Measurements from ENCODE around the gene NTM. TPM values are rescaled to one million over a fixed set of nuclear protein-coding genes. Genes with fewer than 3 reads are reported as not detected.

NTM gene
- polyA plus RNA-seq, 1 experiment, result 33.6 TPM

DNA sequence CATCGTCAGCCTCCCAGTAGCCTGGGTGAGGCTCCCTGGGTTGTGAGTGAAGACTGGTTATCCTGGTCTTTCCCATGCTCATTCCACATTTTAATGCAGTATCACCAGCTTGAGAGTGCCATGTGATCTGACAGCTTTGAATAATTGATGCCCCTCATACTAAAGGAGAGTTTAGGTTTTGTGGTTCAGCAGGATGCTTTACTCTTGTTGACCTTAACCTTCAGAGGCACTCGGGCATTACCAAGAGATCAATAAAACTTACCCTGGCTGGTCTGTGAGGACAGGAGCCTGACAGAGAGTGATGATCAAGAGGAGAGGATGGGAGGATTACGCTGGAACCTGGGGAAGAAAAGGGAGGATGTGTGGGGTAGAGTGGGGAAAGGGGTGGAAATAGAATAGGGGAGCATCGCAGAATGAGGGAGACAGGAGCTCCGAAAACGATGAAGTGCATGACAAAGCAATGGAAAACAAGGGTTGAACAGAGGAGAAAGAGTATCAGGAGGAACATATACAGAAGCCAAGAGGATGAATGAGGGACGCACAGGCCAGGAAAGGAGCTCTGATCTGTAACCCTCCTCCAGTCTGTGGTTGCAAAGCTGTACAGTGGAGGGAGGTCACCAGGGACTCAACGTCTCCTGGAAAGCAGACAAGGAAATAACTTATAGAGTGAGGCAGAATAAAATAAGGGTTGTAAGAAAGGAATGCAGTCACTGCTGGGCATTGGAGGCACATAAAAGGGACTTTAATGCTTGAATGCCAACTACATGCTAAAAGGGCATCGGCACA lies 594.5 kb downstream of the NTM start:
- Histone ChIP-seq H3K27me3 (ENCODE audit: control insufficient read depth, insufficient read depth, low read length) (no peaks in the 10 kb centered on the region; the same call in 1 of the 2 replicates), H3K4me3 (ENCODE audit: low read depth, low read length) (no peak overlapping the region), H3K36me3 (ENCODE audit: control insufficient read depth, insufficient read depth, low read length) (no peaks in the 10 kb centered on the region)
- ChIA-PET CTCF (interaction anchor here (1.0 to 1.1 kb wide), 2 partner anchors 8 to 11 kb away, joined by 3 read pairs; no protein-coding TSS in a partner anchor), POLR2A (no interaction called here)
- no peak for DNase-seq (ENCODE audit: low read depth)
- TF ChIP-seq CTCF (IDR thresholded peaks at IDR 0.05; ENCODE audit: insufficient read depth, low read depth, low read length), result no peak

DNA sequence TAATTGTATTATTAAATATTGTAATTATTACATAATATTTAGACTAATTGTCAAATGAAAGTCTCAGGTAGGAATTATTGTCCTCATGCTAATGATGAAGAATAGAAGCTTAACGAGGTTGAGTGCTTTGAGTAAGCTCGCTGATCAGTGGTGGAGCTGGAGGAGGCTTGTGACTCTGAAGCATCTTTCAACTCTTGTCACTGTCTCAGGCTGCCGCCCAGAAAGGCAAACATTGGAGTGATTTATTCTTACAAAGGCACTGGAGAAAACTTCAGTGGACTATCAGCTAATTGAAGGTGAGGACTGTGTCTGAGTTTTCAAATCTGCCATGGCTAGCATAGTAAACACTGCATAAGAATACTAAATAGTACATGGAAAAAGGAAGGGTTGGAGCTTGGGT lies 595.1 kb downstream of the NTM start:
- CTCF ChIA-PET, result interaction anchor here (1.0 to 1.1 kb wide), 2 partner anchors 9 to 10 kb away, joined by 3 read pairs; no protein-coding TSS in a partner anchor
- POLR2A ChIA-PET, result no interaction called here

DNA sequence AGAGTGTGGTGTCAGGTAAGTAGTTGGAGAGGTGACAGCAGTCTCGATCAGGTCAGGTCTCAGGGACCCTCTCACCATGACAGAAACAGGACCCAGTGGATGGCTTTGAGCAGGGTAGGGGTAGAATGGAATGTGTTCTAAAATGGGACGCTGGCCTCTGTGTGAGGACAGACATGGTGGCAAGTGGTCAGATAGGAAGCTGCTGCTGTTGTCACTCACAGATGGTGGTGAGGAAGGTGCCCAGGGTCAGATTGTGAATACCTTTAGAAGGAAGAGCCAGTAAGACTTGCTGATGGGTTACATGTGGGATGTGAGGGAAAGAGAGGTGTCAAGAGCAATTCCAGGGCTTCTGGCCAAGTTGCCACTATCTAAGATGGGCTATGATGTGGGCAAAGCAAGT lies 596.3 kb downstream of the NTM start:
- no peaks in the 10 kb centered on the region for H3K36me3 ChIP-seq (ENCODE audit: control insufficient read depth, insufficient read depth, low read length)
- TF ChIP-seq CTCF (IDR thresholded peaks at IDR 0.05; ENCODE audit: insufficient read depth, low read depth, low read length), result no peak
- no peak for DNase-seq (ENCODE audit: low read depth)
- no peak overlapping the region for H3K4me3 ChIP-seq (ENCODE audit: low read depth, low read length)
- H3K27me3 ChIP-seq (ENCODE audit: control insufficient read depth, insufficient read depth, low read length), result no peaks in the 10 kb centered on the region; the same call in 1 of the 2 replicates
- CTCF ChIA-PET, result no interaction called here
- POLR2A ChIA-PET, result no interaction called here

More for the DNA sequence above, 595.1 kb downstream of the NTM start:
- TF ChIP-seq CTCF (IDR thresholded peaks at IDR 0.05; ENCODE audit: insufficient read depth, low read depth, low read length), result no peak
- no peak overlapping the region for H3K4me3 ChIP-seq (ENCODE audit: low read depth, low read length)
- H3K27me3 ChIP-seq (ENCODE audit: control insufficient read depth, insufficient read depth, low read length), result no peaks in the 10 kb centered on the region; the same call in 1 of the 2 replicates
- DNase-seq (ENCODE audit: low read depth), result no peak
- no peaks in the 10 kb centered on the region for H3K36me3 ChIP-seq (ENCODE audit: control insufficient read depth, insufficient read depth, low read length)

GRCh38 chr11:131969261-131969660 lies 598.8 kb downstream of the NTM start:
- CTCF ChIA-PET, result no interaction called here

GRCh38 chr11:131973061-131973460 lies 602.6 kb downstream of the NTM start:
- ChIA-PET CTCF (no interaction called here), POLR2A (no interaction called here)
- Histone ChIP-seq H3K4me3 (ENCODE audit: low read depth, low read length) (no peak overlapping the region), H3K36me3 (ENCODE audit: control insufficient read depth, insufficient read depth, low read length) (no peaks in the 10 kb centered on the region), H3K27me3 (ENCODE audit: control insufficient read depth, insufficient read depth, low read length) (no peaks in the 10 kb centered on the region)
- TF ChIP-seq CTCF (IDR thresholded peaks at IDR 0.05; ENCODE audit: insufficient read depth, low read depth, low read length), result no peak
- no peak for DNase-seq (ENCODE audit: low read depth)

More at GRCh38 chr11:131969261-131969660, 598.8 kb downstream of the NTM start:
- no peak overlapping the region for H3K4me3 ChIP-seq (ENCODE audit: low read depth, low read length)
- TF ChIP-seq CTCF (IDR thresholded peaks at IDR 0.05; ENCODE audit: insufficient read depth, low read depth, low read length), result no peak
- no peaks in the 10 kb centered on the region for H3K27me3 ChIP-seq (ENCODE audit: control insufficient read depth, insufficient read depth, low read length)
- POLR2A ChIA-PET, result no interaction called here
- DNase-seq (ENCODE audit: low read depth), result no peak
- H3K36me3 ChIP-seq (ENCODE audit: control insufficient read depth, insufficient read depth, low read length), result no peaks in the 10 kb centered on the region

All from BJ (cell line).